Right forelimb (tissue), 1 donor: ENCODE results near the gene ANKLE2.
A peak's percentile ranks its signal among the peaks of the same experiment; 100 is the strongest.

ENCODE experiments used
- DNase-seq: peaks from one replicate; pipeline ENCODE4 v3.0.0-alpha.2; 2018

Gene ANKLE2

GRCh38 chr12:132743831-132744230, 17.8 kb downstream of the ANKLE2 start:
- no peak for DNase-seq

- no peak for DNase-seq
Measured at GRCh38 chr12:132741620-132742019, 20.0 kb downstream of the ANKLE2 start.

GRCh38 chr12:132740652-132741051, 21.0 kb downstream of the ANKLE2 start:
- no peak for DNase-seq

GRCh38 chr12:132740313-132740646, 21.4 kb downstream of the ANKLE2 start:
- DNase-seq = no peak

- DNase-seq = no peak
Measured at GRCh38 chr12:132739600-132740312, 21.9 kb downstream of the ANKLE2 start.

GRCh38 chr12:132736913-132737312, 24.7 kb downstream of the ANKLE2 start:
- DNase-seq = no peak

- no peak for DNase-seq
Measured at GRCh38 chr12:132736378-132736777, 25.3 kb downstream of the ANKLE2 start.

GRCh38 chr12:132735496-132735895, 26.1 kb downstream of the ANKLE2 start:
- no peak for DNase-seq

GRCh38 chr12:132734206-132734605, 27.4 kb downstream of the ANKLE2 start:
- DNase-seq = peak; percentile 60

GRCh38 chr12:132731574-132731973, 30.1 kb downstream of the ANKLE2 start:
- DNase-seq = no peak

- no peak for DNase-seq
Measured at GRCh38 chr12:132730353-132730752, 31.3 kb downstream of the ANKLE2 start.

GRCh38 chr12:132729541-132730320, 31.9 kb downstream of the ANKLE2 start:
- no peak for DNase-seq

- DNase-seq = no peak
Measured at GRCh38 chr12:132728502-132728901, 33.1 kb downstream of the ANKLE2 start.

GRCh38 chr12:132727091-132727794, 34.4 kb downstream of the ANKLE2 start:
- no peak for DNase-seq

GRCh38 chr12:132726386-132726785, 35.2 kb downstream of the ANKLE2 start:
- DNase-seq = no peak

GRCh38 chr12:132724506-132725241, 37.0 kb downstream of the ANKLE2 start:
- peak; percentile 54 for DNase-seq

GRCh38 chr12:132723764-132724140, 37.9 kb downstream of the ANKLE2 start:
- no peak for DNase-seq

GRCh38 chr12:132723015-132723763, 38.4 kb downstream of the ANKLE2 start:
- DNase-seq = no peak

GRCh38 chr12:132720606-132721345, 40.9 kb downstream of the ANKLE2 start:
- no peak for DNase-seq

- no peak for DNase-seq
Measured at GRCh38 chr12:132719954-132720324, 41.7 kb downstream of the ANKLE2 start.

- DNase-seq = no peak
Measured at GRCh38 chr12:132719141-132719953, 42.3 kb downstream of the ANKLE2 start.
